ENCODE measurements around the gene HMG20A.

Gene HMG20A

GRCh38 chr15:77412972-77413698 lies 7.6 kb upstream of the HMG20A start:
- Histone ChIP-seq H3K27me3 (ENCODE audit: insufficient read depth, low read length) (no peaks in the 10 kb centered on the region), H3K9me3 (ENCODE audit: low read length) (no peaks in the 10 kb centered on the region), H3K4me3 (ENCODE audit: low read length) (no peak overlapping the region), H2AFZ (ENCODE audit: low read depth, low read length) (no peak overlapping the region), H3K36me3 (ENCODE audit: insufficient read depth, low read length) (no peaks in the 10 kb centered on the region), H3K4me1 (ENCODE audit: insufficient read depth, low read length) (peaks cover 3% of the 10 kb centered on the region)

- no peak overlapping the region for H3K4me3 ChIP-seq (ENCODE audit: low read length)
These were observed 6.9 kb upstream of the HMG20A start for GRCh38 chr15:77413699-77414349.

GRCh38 chr15:77414789-77415442 lies 5.8 kb upstream of the HMG20A start:
- Histone ChIP-seq H3K4me3 (ENCODE audit: low read length) (no peak overlapping the region), H3K9me3 (ENCODE audit: low read length) (no peaks in the 10 kb centered on the region), H3K36me3 (ENCODE audit: insufficient read depth, low read length) (no peaks in the 10 kb centered on the region), H3K27me3 (ENCODE audit: insufficient read depth, low read length) (no peaks in the 10 kb centered on the region), H2AFZ (ENCODE audit: low read depth, low read length) (no peak overlapping the region), H3K4me1 (ENCODE audit: insufficient read depth, low read length) (peaks cover 10% of the 10 kb centered on the region)

More at GRCh38 chr15:77413699-77414349, 6.9 kb upstream of the HMG20A start:
- Histone ChIP-seq H3K4me1 (ENCODE audit: insufficient read depth, low read length) (peaks cover 8% of the 10 kb centered on the region), H2AFZ (ENCODE audit: low read depth, low read length) (no peak overlapping the region), H3K9me3 (ENCODE audit: low read length) (no peaks in the 10 kb centered on the region), H3K36me3 (ENCODE audit: insufficient read depth, low read length) (no peaks in the 10 kb centered on the region), H3K27me3 (ENCODE audit: insufficient read depth, low read length) (no peaks in the 10 kb centered on the region)

GRCh38 chr15:77415450-77416147 lies 5.1 kb upstream of the HMG20A start:
- no peaks in the 10 kb centered on the region for H3K27me3 ChIP-seq (ENCODE audit: insufficient read depth, low read length)
- H2AFZ ChIP-seq (ENCODE audit: low read depth, low read length), result no peak overlapping the region
- no peaks in the 10 kb centered on the region for H3K9me3 ChIP-seq (ENCODE audit: low read length)
- peaks cover 10% of the 10 kb centered on the region for H3K4me1 ChIP-seq (ENCODE audit: insufficient read depth, low read length)
- H3K4me3 ChIP-seq (ENCODE audit: low read length), result no peak overlapping the region
- H3K36me3 ChIP-seq (ENCODE audit: insufficient read depth, low read length), result no peaks in the 10 kb centered on the region

GRCh38 chr15:77416148-77416455 lies 4.6 kb upstream of the HMG20A start:
- Histone ChIP-seq H3K9me3 (ENCODE audit: low read length) (no peaks in the 10 kb centered on the region), H3K27me3 (ENCODE audit: insufficient read depth, low read length) (no peaks in the 10 kb centered on the region), H3K36me3 (ENCODE audit: insufficient read depth, low read length) (no peaks in the 10 kb centered on the region), H2AFZ (ENCODE audit: low read depth, low read length) (no peak overlapping the region), H3K4me3 (ENCODE audit: low read length) (no peak overlapping the region), H3K4me1 (ENCODE audit: insufficient read depth, low read length) (peaks cover 11% of the 10 kb centered on the region)

GRCh38 chr15:77416954-77417353 lies 3.7 kb upstream of the HMG20A start:
- Histone ChIP-seq H3K4me3 (ENCODE audit: low read length) (no peak overlapping the region), H3K36me3 (ENCODE audit: insufficient read depth, low read length) (no peaks in the 10 kb centered on the region), H2AFZ (ENCODE audit: low read depth, low read length) (no peak overlapping the region), H3K27me3 (ENCODE audit: insufficient read depth, low read length) (no peaks in the 10 kb centered on the region), H3K9me3 (ENCODE audit: low read length) (no peaks in the 10 kb centered on the region), H3K4me1 (ENCODE audit: insufficient read depth, low read length) (peaks cover 19% of the 10 kb centered on the region)

GRCh38 chr15:77417602-77418001 lies 3.1 kb upstream of the HMG20A start:
- no peaks in the 10 kb centered on the region for H3K9me3 ChIP-seq (ENCODE audit: low read length)
- H3K36me3 ChIP-seq (ENCODE audit: insufficient read depth, low read length), result no peaks in the 10 kb centered on the region
- peaks cover 22% of the 10 kb centered on the region for H3K4me1 ChIP-seq (ENCODE audit: insufficient read depth, low read length)
- no peaks in the 10 kb centered on the region for H3K27me3 ChIP-seq (ENCODE audit: insufficient read depth, low read length)
- no peak overlapping the region for H3K4me3 ChIP-seq (ENCODE audit: low read length)
- no peak overlapping the region for H2AFZ ChIP-seq (ENCODE audit: low read depth, low read length)

- Histone ChIP-seq H2AFZ (ENCODE audit: low read depth, low read length) (peak overlapping the region; percentile 42), H3K4me1 (ENCODE audit: insufficient read depth, low read length) (peaks cover 22% of the 10 kb centered on the region), H3K4me3 (ENCODE audit: low read length) (peak overlapping the region; percentile 92), H3K9me3 (ENCODE audit: low read length) (no peaks in the 10 kb centered on the region), H3K27me3 (ENCODE audit: insufficient read depth, low read length) (no peaks in the 10 kb centered on the region), H3K36me3 (ENCODE audit: insufficient read depth, low read length) (no peaks in the 10 kb centered on the region)
These were observed 2.2 kb upstream of the HMG20A start for GRCh38 chr15:77418391-77418965.

GRCh38 chr15:77418966-77419835 lies 1.5 kb upstream of the HMG20A start:
- Histone ChIP-seq H3K36me3 (ENCODE audit: insufficient read depth, low read length) (no peaks in the 10 kb centered on the region), H3K9me3 (ENCODE audit: low read length) (no peaks in the 10 kb centered on the region), H3K4me1 (ENCODE audit: insufficient read depth, low read length) (peaks cover 22% of the 10 kb centered on the region), H2AFZ (ENCODE audit: low read depth, low read length) (peak overlapping the region; percentile 42), H3K4me3 (ENCODE audit: low read length) (peak overlapping the region; percentile 92), H3K27me3 (ENCODE audit: insufficient read depth, low read length) (no peaks in the 10 kb centered on the region)

- Histone ChIP-seq H3K4me1 (ENCODE audit: insufficient read depth, low read length) (peaks cover 22% of the 10 kb centered on the region), H3K27me3 (ENCODE audit: insufficient read depth, low read length) (no peaks in the 10 kb centered on the region), H3K36me3 (ENCODE audit: insufficient read depth, low read length) (no peaks in the 10 kb centered on the region), H2AFZ (ENCODE audit: low read depth, low read length) (peak within 1 kb of the TSS; percentile 97), H3K4me3 (ENCODE audit: low read length) (peak within 1 kb of the TSS; percentile 92), H3K9me3 (ENCODE audit: low read length) (no peaks in the 10 kb centered on the region)
These were observed 665 bp upstream of the HMG20A start, which contains the start of gene PEAK1 for GRCh38 chr15:77419836-77420609. TSS of gene PEAK1 (minus strand) at chr15:77420104. CDS start at chr15:77181926, 238,178 bp downstream.

- H2AFZ ChIP-seq (ENCODE audit: low read depth, low read length), result peak overlapping the region; percentile 97
- H3K9me3 ChIP-seq (ENCODE audit: low read length), result no peaks in the 10 kb centered on the region
- H3K36me3 ChIP-seq (ENCODE audit: insufficient read depth, low read length), result no peaks in the 10 kb centered on the region
- peak overlapping the region; percentile 92 for H3K4me3 ChIP-seq (ENCODE audit: low read length)
- no peaks in the 10 kb centered on the region for H3K27me3 ChIP-seq (ENCODE audit: insufficient read depth, low read length)
- H3K4me1 ChIP-seq (ENCODE audit: insufficient read depth, low read length), result peaks cover 22% of the 10 kb centered on the region
These were observed 647 bp downstream of the HMG20A start for GRCh38 chr15:77421370-77421700.

Measured in neuron (in vitro differentiated cells).